SK-N-SH (cell line): ENCODE results near the gene ZNF14. TPM values are rescaled to one million over a fixed set of nuclear protein-coding genes. Genes with fewer than 3 reads are reported as not detected.

Experiments
- polyA plus RNA-seq, 3 experiments: library from polyadenylated mRNA; depleted of rRNA; stranded (reverse); fragments of >200 nt; gene quantifications; 2 replicates each; pipeline ENCODE4 v1.2.3, GENCODE V29; 2012
- small RNA-seq, 7 experiments: library from RNA; depleted of rRNA; stranded (forward); fragments of <200 nt; gene quantifications; one replicate each; pipeline ENCODE3, GENCODE V24; 2012

ZNF14 gene
- polyA plus RNA-seq, 1 of the 3 experiments (the other 2 are of a cell fraction): 1.1 TPM

Small RNA genes within 50 kb of the gene (small RNA-seq; reads per million reads assigned to genes)
- gene AC011458.2 (0 reads per million in 7 experiments), gene AC011477.5 (0 reads per million in 7 experiments)

Other genes with a start within 250 kb of the ZNF14 start
- 2.3 and 3.1 TPM in 2 replicates for gene TSSK6, start 217.6 kb downstream of the ZNF14 start, polyA plus RNA-seq (2012; rRNA removed)
- gene NDUFA13, start 216.9 kb downstream of the ZNF14 start, polyA plus RNA-seq (2012; rRNA removed): 1,643 and 1,828 TPM in 2 replicates
- 7.2 and 7.5 TPM in 2 replicates for gene YJEFN3, start 204.2 kb downstream of the ZNF14 start, polyA plus RNA-seq (2012; rRNA removed)
- gene CILP2, start 194.8 kb downstream of the ZNF14 start, polyA plus RNA-seq (2012; rRNA removed): 0.96 and 1.9 TPM in 2 replicates
- gene PBX4, start 114.4 kb downstream of the ZNF14 start, polyA plus RNA-seq (2012; rRNA removed): 5.1 and 6.4 TPM in 2 replicates
- gene LPAR2, start 104.9 kb downstream of the ZNF14 start, polyA plus RNA-seq (2012; rRNA removed): 4.3 and 4.5 TPM in 2 replicates
- 5.3 and 6.3 TPM in 2 replicates for gene GMIP, start 89.5 kb downstream of the ZNF14 start, polyA plus RNA-seq (2012; rRNA removed)
- 49.6 and 67.9 TPM in 2 replicates for gene ATP13A1, start 69.4 kb downstream of the ZNF14 start, polyA plus RNA-seq (2012; rRNA removed)
- gene ZNF101, start 64.3 kb downstream of the ZNF14 start, polyA plus RNA-seq (2012; rRNA removed): 2.4 and 3.8 TPM in 2 replicates
- 4.1 and 7.3 TPM in 2 replicates for gene ZNF506, start 88.6 kb upstream of the ZNF14 start, polyA plus RNA-seq (2012; rRNA removed)
- gene ZNF253, start 132.8 kb upstream of the ZNF14 start, polyA plus RNA-seq (2012; rRNA removed): 0.79 and 0.81 TPM in 2 replicates
- gene ZNF93, start 167.8 kb upstream of the ZNF14 start, polyA plus RNA-seq (2012; rRNA removed): 4.3 and 6.7 TPM in 2 replicates